ENCODE measurements around the gene ERN2. TPM values are rescaled to one million over a fixed set of nuclear protein-coding genes. Genes with fewer than 3 reads are reported as not detected.
"Not testable (repeated sequence)": the region's sequence is repeated elsewhere in the genome, so short reads cannot be mapped to it uniquely, and the experiment has no call there.

The ERN2 gene
- total RNA-seq, 1 donor from 2014 or later: not detected

GRCh38 chr16:23724785-23725131 lies 11.7 kb upstream of the ERN2 start:
- no peak for TF ChIP-seq CTCF (IDR thresholded peaks at IDR 0.05; ENCODE audit: insufficient read depth, low read length, poor library complexity, severe bottlenecking)
- H3K36me3 ChIP-seq (ENCODE audit: control insufficient read depth, insufficient read depth, low read length): no peaks in the 10 kb centered on the region
- DNase-seq (ENCODE audit: low read depth): no peak
- H3K27me3 ChIP-seq (ENCODE audit: control insufficient read depth, insufficient read depth, low read length): no peaks in the 10 kb centered on the region
- H3K4me3 ChIP-seq (ENCODE audit: low read depth, low read length): no peak overlapping the region

DNA sequence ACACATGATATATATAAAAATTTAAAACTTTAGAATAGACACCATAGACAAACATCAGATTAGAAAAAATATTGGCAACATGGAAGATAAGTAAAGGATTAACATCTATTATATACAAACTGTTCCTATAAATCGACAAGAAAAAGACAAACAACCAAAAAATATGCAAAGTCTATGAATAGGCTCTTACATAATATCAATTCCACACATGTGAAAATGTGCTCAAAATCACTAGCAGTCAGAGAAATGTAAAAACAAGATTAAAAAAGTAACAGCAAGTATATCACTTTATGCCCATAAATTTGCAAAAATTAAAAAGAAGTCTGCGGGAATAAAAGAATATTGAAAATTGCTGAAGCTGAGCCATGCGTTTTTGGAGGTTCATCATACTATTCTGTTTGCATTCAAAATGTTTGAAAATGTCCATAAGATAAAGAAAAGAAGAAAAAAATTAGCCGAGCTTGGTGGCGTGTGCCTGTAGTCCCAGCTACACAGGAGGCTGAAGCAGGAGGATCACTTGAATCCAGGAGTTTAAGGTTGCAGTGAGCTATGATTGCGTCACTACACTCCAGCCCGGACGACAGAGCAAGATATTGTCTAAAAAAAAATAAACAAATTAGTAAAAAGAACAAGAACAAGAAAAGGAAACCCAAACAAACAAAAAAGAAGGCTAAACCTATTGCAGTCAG lies 11.2 kb upstream of the ERN2 start:
- no peak overlapping the region for H3K4me3 ChIP-seq (ENCODE audit: low read depth, low read length)
- no peaks in the 10 kb centered on the region for H3K27me3 ChIP-seq (ENCODE audit: control insufficient read depth, insufficient read depth, low read length)
- DNase-seq (ENCODE audit: low read depth): no peak
- TF ChIP-seq CTCF (IDR thresholded peaks at IDR 0.05; ENCODE audit: insufficient read depth, low read length, poor library complexity, severe bottlenecking): no peak
- H3K36me3 ChIP-seq (ENCODE audit: control insufficient read depth, insufficient read depth, low read length): no peaks in the 10 kb centered on the region

DNA sequence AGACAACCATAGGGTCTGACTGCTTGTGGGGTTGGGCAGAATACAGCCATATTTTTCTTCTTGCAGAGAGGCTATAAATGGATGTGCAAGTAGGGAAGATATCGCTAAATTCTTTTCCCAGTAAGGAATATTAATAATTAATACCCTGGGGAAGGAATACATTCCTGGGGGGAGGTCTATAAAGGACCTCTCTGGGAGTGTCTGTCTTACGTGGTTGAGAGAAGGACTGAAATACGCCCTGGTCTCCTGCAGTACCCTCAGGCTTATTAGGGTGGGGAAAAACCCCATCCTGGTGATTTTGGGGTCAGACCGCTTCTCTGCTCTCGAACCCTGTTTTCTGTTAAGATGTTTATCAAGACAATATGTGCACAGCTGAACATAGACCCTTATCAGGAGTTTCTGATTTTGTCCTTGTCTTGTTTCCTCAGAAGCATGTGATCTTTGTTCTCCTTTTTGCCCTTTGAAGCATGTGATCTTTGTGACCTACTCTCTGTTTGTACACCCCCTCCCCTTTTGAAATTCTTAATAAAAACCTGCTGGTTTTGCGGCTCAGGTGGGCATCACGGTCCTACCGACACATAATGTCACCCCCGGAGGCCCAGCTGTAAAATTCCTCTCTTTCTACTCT lies 9.7 kb upstream of the ERN2 start:
- H3K36me3 ChIP-seq (ENCODE audit: control insufficient read depth, insufficient read depth, low read length); DNase-seq (ENCODE audit: low read depth): not testable (repeated sequence)

GRCh38 chr16:23716484-23716883 lies 3.5 kb upstream of the ERN2 start:
- H3K4me3 ChIP-seq (ENCODE audit: low read depth, low read length): no peak overlapping the region
- DNase-seq (ENCODE audit: low read depth): no peak
- no peak for TF ChIP-seq CTCF (IDR thresholded peaks at IDR 0.05; ENCODE audit: insufficient read depth, low read length, poor library complexity, severe bottlenecking)
- H3K27me3 ChIP-seq (ENCODE audit: control insufficient read depth, insufficient read depth, low read length): peaks cover 25% of the 10 kb centered on the region
- H3K36me3 ChIP-seq (ENCODE audit: control insufficient read depth, insufficient read depth, low read length): no peaks in the 10 kb centered on the region

More for the DNA sequence above, 9.7 kb upstream of the ERN2 start:
- H3K27me3 ChIP-seq (ENCODE audit: control insufficient read depth, insufficient read depth, low read length); H3K4me3 ChIP-seq (ENCODE audit: low read depth, low read length): not testable (repeated sequence)

DNA sequence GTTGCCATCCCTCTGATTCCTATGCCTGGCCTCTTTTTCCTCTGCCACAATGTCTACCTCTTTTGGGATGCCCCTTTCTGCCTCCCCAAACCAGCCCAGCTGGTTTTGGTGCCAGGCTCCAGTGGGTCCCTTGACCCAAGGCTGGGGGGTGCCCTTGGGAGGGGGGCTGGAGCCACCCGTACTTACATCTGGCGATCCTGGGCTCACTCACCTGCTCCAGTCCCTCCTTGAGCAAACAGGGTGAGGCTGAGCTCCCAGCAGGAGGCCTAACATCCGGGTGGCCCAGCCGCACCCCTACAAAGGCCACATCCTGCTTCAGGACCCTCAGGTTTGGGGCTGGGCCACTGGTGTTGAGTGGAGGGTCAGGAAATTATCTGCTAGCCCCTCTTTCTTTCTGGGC lies 1.2 kb downstream of the ERN2 start:
- no peak for DNase-seq (ENCODE audit: low read depth)
- TF ChIP-seq CTCF (IDR thresholded peaks at IDR 0.05; ENCODE audit: insufficient read depth, low read length, poor library complexity, severe bottlenecking): no peak
- Histone ChIP-seq H3K36me3 (ENCODE audit: control insufficient read depth, insufficient read depth, low read length) (no peaks in the 10 kb centered on the region), H3K27me3 (ENCODE audit: control insufficient read depth, insufficient read depth, low read length) (peaks cover 32% of the 10 kb centered on the region), H3K4me3 (ENCODE audit: low read depth, low read length) (no peak overlapping the region)

DNA sequence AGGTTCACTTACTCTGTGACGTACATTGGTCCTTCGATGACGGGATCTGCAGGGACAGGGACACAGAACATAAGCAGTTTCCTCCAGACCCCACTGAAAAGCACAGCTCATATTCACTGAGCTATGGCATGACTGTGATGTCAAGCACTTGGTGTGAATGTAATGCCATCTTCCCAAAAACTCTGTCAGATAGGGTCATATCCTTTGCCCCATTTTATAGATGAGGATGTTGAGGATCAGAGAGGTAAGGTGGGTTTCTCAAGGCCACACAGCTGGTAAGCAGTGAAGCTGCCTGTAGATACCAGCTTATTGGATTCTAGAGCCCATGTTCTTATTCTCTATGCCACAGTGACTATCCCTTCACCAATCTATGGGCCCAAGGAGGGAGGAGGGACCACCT lies 2.5 kb downstream of the ERN2 start:
- no peaks in the 10 kb centered on the region for H3K36me3 ChIP-seq (ENCODE audit: control insufficient read depth, insufficient read depth, low read length)
- no peak overlapping the region for H3K4me3 ChIP-seq (ENCODE audit: low read depth, low read length)
- no peak for TF ChIP-seq CTCF (IDR thresholded peaks at IDR 0.05; ENCODE audit: insufficient read depth, low read length, poor library complexity, severe bottlenecking)
- peaks cover 32% of the 10 kb centered on the region for H3K27me3 ChIP-seq (ENCODE audit: control insufficient read depth, insufficient read depth, low read length)
- DNase-seq (ENCODE audit: low read depth): no peak

Data from kidney epithelial cell (primary cell).